Activated naive CD4-positive, alpha-beta T cell treated with anti-CD3 and anti-CD28 coated beads for 36 hours (primary cell): Measurements from ENCODE around the gene MTMR3. TPM values are rescaled to one million over a fixed set of nuclear protein-coding genes. Genes with fewer than 3 reads are reported as not detected.
"Not testable (repeated sequence)": the region's sequence is repeated elsewhere in the genome, so short reads cannot be mapped to it uniquely, and the experiment has no call there.

Experiments
- CTCF ChIA-PET: fragments of 350-600 bp; sonication (Branson Sonifier 250); formaldehyde crosslinking; loops from one replicate; lab custom pipeline; 2021; ENCODE audit warnings: antibody characterized with exemption; lab: Charles Lee
- DNase-seq: peaks from one replicate; pipeline ENCODE4 v3.0.0-alpha.2; 2020
- H3K27ac Mint-ChIP-seq: one replicate; pipeline ENCODE4 v1.8.0; 2021; ENCODE audit warnings: mild to moderate bottlenecking, mixed read lengths
- H3K27me3 Mint-ChIP-seq: one replicate; pipeline ENCODE4 v1.8.0; 2021; ENCODE audit warnings: low read depth, mixed read lengths
- H3K36me3 Mint-ChIP-seq: one replicate; pipeline ENCODE4 v1.8.0; 2021; ENCODE audit warnings: low read depth, mixed read lengths
- H3K4me1 Mint-ChIP-seq: one replicate; pipeline ENCODE4 v1.8.0; 2021; ENCODE audit warnings: low read depth, mixed read lengths
- H3K4me3 Mint-ChIP-seq: one replicate; pipeline ENCODE4 v1.8.0; 2021; ENCODE audit warnings: mild to moderate bottlenecking, moderate library complexity, mixed read lengths
- H3K9me3 Mint-ChIP-seq: one replicate; pipeline ENCODE4 v1.8.0; 2021; ENCODE audit warnings: mixed read lengths
- intact Hi-C: fragments of 100-400 bp; cut with micrococcal nuclease; formaldehyde crosslinking; loops from one replicate; pipeline ENCODE4 v1.15.1; 2023
- total RNA-seq, 2 experiments: library from RNA; stranded (reverse); gene quantifications; one replicate each; pipeline ENCODE4 v1.2.3, GENCODE V29; 2021

The MTMR3 gene
- total RNA-seq, 2 experiments from 2014 or later = 26.0 to 27.1 TPM

GRCh38 chr22:30054067-30054763, 171.2 kb downstream of the MTMR3 start:
- Mint-ChIP-seq H3K27me3 (peaks cover 4% of the 10 kb centered on the region), H3K36me3 (peaks cover 3% of the 10 kb centered on the region), H3K9me3 (peaks cover 14% of the 10 kb centered on the region), H3K27ac (no peak overlapping the region), H3K4me3 (no peak overlapping the region), H3K4me1 (no peaks in the 10 kb centered on the region)
- DNase-seq = no peak
- intact Hi-C loops = no loop called here
- CTCF ChIA-PET = interaction anchor here (1.4 kb wide), 1 partner anchor 34 kb away, joined by 3 read pairs; no protein-coding TSS in a partner anchor

- H3K27ac Mint-ChIP-seq = no peak overlapping the region
- H3K4me1 Mint-ChIP-seq = no peaks in the 10 kb centered on the region
- peaks cover 17% of the 10 kb centered on the region for H3K9me3 Mint-ChIP-seq
- H3K27me3 Mint-ChIP-seq = peaks cover 4% of the 10 kb centered on the region
- no peak overlapping the region for H3K4me3 Mint-ChIP-seq
- CTCF ChIA-PET = interaction anchor here (1.4 kb wide), 1 partner anchor 34 kb away, joined by 3 read pairs; no protein-coding TSS in a partner anchor
- DNase-seq = no peak
- intact Hi-C loops = no loop called here
- peaks cover 3% of the 10 kb centered on the region for H3K36me3 Mint-ChIP-seq
These were observed 171.7 kb downstream of the MTMR3 start for GRCh38 chr22:30054764-30055069.

- Mint-ChIP-seq H3K4me3 (no peak overlapping the region), H3K36me3 (peaks cover 3% of the 10 kb centered on the region), H3K27ac (no peak overlapping the region), H3K9me3 (peaks cover 17% of the 10 kb centered on the region), H3K4me1 (no peaks in the 10 kb centered on the region), H3K27me3 (peaks cover 4% of the 10 kb centered on the region)
- intact Hi-C loops = no loop called here
- CTCF ChIA-PET = interaction anchor here (0.5 kb wide), 1 partner anchor 33 kb away, joined by 3 read pairs; no protein-coding TSS in a partner anchor
- DNase-seq = no peak
These were observed 173.0 kb downstream of the MTMR3 start for GRCh38 chr22:30056015-30056414.

- H3K36me3 Mint-ChIP-seq = peaks cover 3% of the 10 kb centered on the region
- intact Hi-C loops = no loop called here
These were observed 174.4 kb downstream of the MTMR3 start for GRCh38 chr22:30057375-30057774.

GRCh38 chr22:30059346-30060020, 176.5 kb downstream of the MTMR3 start:
- H3K36me3 Mint-ChIP-seq, H3K4me3 Mint-ChIP-seq, CTCF ChIA-PET, H3K27ac Mint-ChIP-seq, DNase-seq, H3K4me1 Mint-ChIP-seq, H3K27me3 Mint-ChIP-seq, intact Hi-C loops: not testable (repeated sequence)
- H3K9me3 Mint-ChIP-seq = peaks cover 29% of the 10 kb centered on the region

More at GRCh38 chr22:30057375-30057774, 174.4 kb downstream of the MTMR3 start:
- DNase-seq = no peak
- H3K27me3 Mint-ChIP-seq = peaks cover 4% of the 10 kb centered on the region
- no peak overlapping the region for H3K4me3 Mint-ChIP-seq
- H3K9me3 Mint-ChIP-seq = peaks cover 17% of the 10 kb centered on the region
- no peak overlapping the region for H3K27ac Mint-ChIP-seq
- H3K4me1 Mint-ChIP-seq = no peaks in the 10 kb centered on the region
- CTCF ChIA-PET = interaction anchor here (0.6 to 1.2 kb wide), 2 partner anchors 31 to 78 kb away, joined by 3 to 5 read pairs; no protein-coding TSS in a partner anchor

GRCh38 chr22:30061094-30061493, 178.1 kb downstream of the MTMR3 start:
- intact Hi-C loops, H3K27me3 Mint-ChIP-seq, H3K27ac Mint-ChIP-seq, H3K36me3 Mint-ChIP-seq, H3K4me1 Mint-ChIP-seq, DNase-seq, H3K4me3 Mint-ChIP-seq: not testable (repeated sequence)
- CTCF ChIA-PET = interaction anchor here (0.7 kb wide), 1 partner anchor 151 kb away, joined by 3 read pairs; no protein-coding TSS in a partner anchor
- H3K9me3 Mint-ChIP-seq = peaks cover 30% of the 10 kb centered on the region

GRCh38 chr22:30062259-30062658, 179.3 kb downstream of the MTMR3 start:
- Mint-ChIP-seq H3K9me3 (peaks cover 24% of the 10 kb centered on the region), H3K27me3 (peaks cover 4% of the 10 kb centered on the region), H3K27ac (no peak overlapping the region), H3K36me3 (peaks cover 2% of the 10 kb centered on the region), H3K4me1 (no peaks in the 10 kb centered on the region), H3K4me3 (no peak overlapping the region)
- intact Hi-C loops = no loop called here
- no peak for DNase-seq
- CTCF ChIA-PET = no interaction called here

- Mint-ChIP-seq H3K27ac (no peak overlapping the region), H3K4me3 (no peak overlapping the region), H3K4me1 (no peaks in the 10 kb centered on the region), H3K9me3 (peaks cover 21% of the 10 kb centered on the region), H3K27me3 (peaks cover 4% of the 10 kb centered on the region), H3K36me3 (no peaks in the 10 kb centered on the region)
- DNase-seq = no peak
- CTCF ChIA-PET = interaction anchor here (0.7 kb wide), 1 partner anchor 155 kb away, joined by 3 read pairs; no protein-coding TSS in a partner anchor
- intact Hi-C loops = no loop called here
These were observed 180.0 kb downstream of the MTMR3 start for GRCh38 chr22:30062950-30063349.

- no peak overlapping the region for H3K4me3 Mint-ChIP-seq
- CTCF ChIA-PET = no interaction called here
- no peak overlapping the region for H3K27ac Mint-ChIP-seq
- H3K9me3 Mint-ChIP-seq = peaks cover 16% of the 10 kb centered on the region
- H3K4me1 Mint-ChIP-seq = no peaks in the 10 kb centered on the region
- no peak for DNase-seq
- no peaks in the 10 kb centered on the region for H3K27me3 Mint-ChIP-seq
- H3K36me3 Mint-ChIP-seq = no peaks in the 10 kb centered on the region
- intact Hi-C loops = no loop called here
These were observed 181.2 kb downstream of the MTMR3 start for GRCh38 chr22:30064172-30064571.

- H3K9me3 Mint-ChIP-seq = no peaks in the 10 kb centered on the region
- peaks cover 10% of the 10 kb centered on the region for H3K4me1 Mint-ChIP-seq
- CTCF ChIA-PET = interaction anchor here (1.6 kb wide), 1 partner anchor 15 kb away, joined by 7 read pairs; no protein-coding TSS in a partner anchor
- no peaks in the 10 kb centered on the region for H3K36me3 Mint-ChIP-seq
- intact Hi-C loops = no loop called here
- no peak overlapping the region for H3K4me3 Mint-ChIP-seq
- no peak overlapping the region for H3K27ac Mint-ChIP-seq
- peaks cover 5% of the 10 kb centered on the region for H3K27me3 Mint-ChIP-seq
- no peak for DNase-seq
These were observed 190.8 kb downstream of the MTMR3 start for GRCh38 chr22:30073743-30074142.

GRCh38 chr22:30074147-30074546, 191.2 kb downstream of the MTMR3 start:
- Mint-ChIP-seq H3K4me3 (no peak overlapping the region), H3K27ac (no peak overlapping the region), H3K4me1 (peaks cover 14% of the 10 kb centered on the region), H3K27me3 (peaks cover 5% of the 10 kb centered on the region), H3K36me3 (no peaks in the 10 kb centered on the region), H3K9me3 (no peaks in the 10 kb centered on the region)
- CTCF ChIA-PET = interaction anchor here (1.6 to 1.7 kb wide), 2 partner anchors 14 to 69 kb away, joined by 5 to 7 read pairs; no protein-coding TSS in a partner anchor
- no peak for DNase-seq
- intact Hi-C loops = no loop called here

GRCh38 chr22:30074994-30075393, 192.0 kb downstream of the MTMR3 start:
- CTCF ChIA-PET = interaction anchor here (1.6 to 1.7 kb wide), 2 partner anchors 14 to 70 kb away, joined by 5 to 7 read pairs; no protein-coding TSS in a partner anchor
- H3K27ac Mint-ChIP-seq = no peak overlapping the region
- no peak overlapping the region for H3K4me3 Mint-ChIP-seq
- peaks cover 5% of the 10 kb centered on the region for H3K27me3 Mint-ChIP-seq
- intact Hi-C loops = loop anchor here (5.0 kb wide), 1 partner anchor 178 kb away; no protein-coding TSS in a partner anchor
- no peaks in the 10 kb centered on the region for H3K36me3 Mint-ChIP-seq
- peaks cover 18% of the 10 kb centered on the region for H3K4me1 Mint-ChIP-seq
- no peak for DNase-seq
- H3K9me3 Mint-ChIP-seq = no peaks in the 10 kb centered on the region
